SK-N-SH (cell line): ENCODE results near the gene EEA1. TPM values are rescaled to one million over a fixed set of nuclear protein-coding genes. Genes with fewer than 3 reads are reported as not detected.

Source experiments
- CTCF ChIA-PET: fragments of 300-600, 350-600 bp; formaldehyde crosslinking; extraction: SDS; loops from one replicate; lab custom pipeline; 2021; lab: Yijun Ruan, JAX
- POLR2A ChIA-PET: fragments of 350-600 bp; sonication (Branson Sonifier 250); formaldehyde crosslinking; extraction: SDS; loops from one replicate; lab custom pipeline; 2020; ENCODE audit warnings: antibody characterized with exemption, inconsistent platforms; lab: Yijun Ruan, JAX
- DNase-seq: peaks from one replicate; pipeline ENCODE4 v3.0.0; 2012
- H2AFZ ChIP-seq: fragments of 200-600 bp; sonication (generic); 2 replicates; pipeline ENCODE4 v1.8.1; 2016; ENCODE audit warnings: antibody characterized with exemption, mild to moderate bottlenecking, low read depth
- H3F3A ChIP-seq: fragments of 200-600 bp; sonication (generic); replicated peaks from 2 replicates; pipeline ENCODE3; 2016; ENCODE audit warnings: antibody characterized with exemption, mild to moderate bottlenecking; ENCODE audit not compliant: insufficient read depth
- H3K27ac ChIP-seq, 2 experiments: fragments of 200-500 bp in 1 of 2; fragments of 200-600 bp in 1 of 2; sonication (Bioruptor generic) in 1 of 2; sonication (generic), shearing (Covaris generic) in 1 of 2; 2 replicates each; pipeline versions ENCODE4 v1.5.1 to v1.6.1; 2014 to 2016; ENCODE audit warnings: low read depth in 2 of 2, inconsistent platforms in 1 of 2, low read length in 1 of 2, mild to moderate bottlenecking in 1 of 2, mixed read lengths in 1 of 2
- H3K27me3 ChIP-seq: fragments of 200-600 bp; sonication (generic), shearing (Covaris generic); 2 replicates; pipeline ENCODE4 v1.6.1; 2016; ENCODE audit warnings: mixed run types; ENCODE audit not compliant: insufficient read depth
- H3K36me3 ChIP-seq, 2 experiments: fragments of 200-500 bp in 1 of 2; fragments of 200-600 bp in 1 of 2; sonication (Bioruptor generic) in 1 of 2; sonication (generic) in 1 of 2; replicated peaks in 1 of 2; 2 replicates each; pipeline versions ENCODE3 to v1.5.1; 2014 to 2016; ENCODE audit warnings: low read length in 1 of 2, mild to moderate bottlenecking in 1 of 2; ENCODE audit not compliant: insufficient read depth in 2 of 2, control insufficient read depth in 1 of 2
- H3K4me1 ChIP-seq, 2 experiments: fragments of 200-500 bp in 1 of 2; fragments of 200-600 bp in 1 of 2; sonication (Bioruptor generic) in 1 of 2; sonication (generic), shearing (Covaris generic) in 1 of 2; 2 replicates each; pipeline versions ENCODE4 v1.5.1 to v1.6.1; 2014 to 2016; ENCODE audit warnings: low read depth in 1 of 2, low read length in 1 of 2, mixed run types in 1 of 2; ENCODE audit not compliant: insufficient read depth in 2 of 2, control insufficient read depth in 1 of 2
- H3K4me2 ChIP-seq: fragments of 200-600 bp; sonication (generic), shearing (Covaris generic); 2 replicates; pipeline ENCODE4 v1.6.1; 2017; ENCODE audit warnings: mixed run types
- H3K4me3 ChIP-seq, 2 experiments: fragments of 200-500 bp in 1 of 2; fragments of 200-600 bp in 1 of 2; sonication (Bioruptor generic) in 1 of 2; sonication (generic), shearing (Covaris generic) in 1 of 2; 2 replicates each; pipeline versions ENCODE4 v1.5.1 to v1.8.1; 2014 to 2016; ENCODE audit warnings: low read depth in 2 of 2, inconsistent platforms in 1 of 2, low read length in 1 of 2, mild to moderate bottlenecking in 1 of 2, mixed read lengths in 1 of 2, moderate library complexity in 1 of 2
- H3K79me2 ChIP-seq: fragments of 200-600 bp; sonication (generic); 2 replicates; pipeline ENCODE4 v1.8.1; 2017; ENCODE audit warnings: mild to moderate bottlenecking; ENCODE audit not compliant: insufficient read depth
- H3K9ac ChIP-seq: fragments of 200-600 bp; sonication (generic); 2 replicates; pipeline ENCODE4 v1.6.1; 2017; ENCODE audit warnings: mixed run types
- H3K9me2 ChIP-seq: fragments of 200-600 bp; sonication (generic); 2 replicates; pipeline ENCODE4 v1.6.1; 2017; ENCODE audit warnings: mixed run types
- H3K9me3 ChIP-seq: fragments of 200-600 bp; sonication (generic); 2 replicates; pipeline ENCODE4 v1.6.1; 2017; ENCODE audit warnings: mixed run types, mild to moderate bottlenecking, moderate library complexity
- H4K20me1 ChIP-seq: fragments of 200-600 bp; sonication (generic); 2 replicates; pipeline ENCODE4 v1.6.1; 2017; ENCODE audit warnings: mild to moderate bottlenecking, mixed run types; ENCODE audit not compliant: insufficient read depth
- EP300 ChIP-seq, 2 experiments: IDR thresholded peaks; 2 replicates each; pipeline versions ENCODE4 v1.4.0 to v1.6.1; 2012; ENCODE audit warnings: borderline replicate concordance in 1 of 2, low read depth in 1 of 2, low read length in 1 of 2
- EZH2phosphoT487 ChIP-seq: fragments of 200-600 bp; sonication (generic); IDR thresholded peaks from 2 replicates; pipeline ENCODE4 v1.6.1; 2017; ENCODE audit warnings: low read depth, mixed run types, mild to moderate bottlenecking, antibody characterized with exemption, moderate library complexity, borderline replicate concordance
- GABPA ChIP-seq: IDR thresholded peaks from 2 replicates; pipeline ENCODE4 v1.4.0; 2012; ENCODE audit warnings: low read depth, mild to moderate bottlenecking
- IRF3 ChIP-seq: fragments of 150-350 bp; IDR thresholded peaks from 2 replicates; pipeline ENCODE4 v1.6.1; 2016; ENCODE audit warnings: mild to moderate bottlenecking, low read depth, low read length
- JUND ChIP-seq: IDR thresholded peaks from 2 replicates; pipeline ENCODE4 v1.4.0; 2012
- MEF2A ChIP-seq: IDR thresholded peaks from 2 replicates; pipeline ENCODE4 v1.4.0; 2012; ENCODE audit warnings: low read depth, borderline replicate concordance
- NRF1 ChIP-seq: IDR thresholded peaks from 2 replicates; pipeline ENCODE4 v1.6.1; 2012; ENCODE audit warnings: low read depth, mild to moderate bottlenecking, low read length
- TCF12 ChIP-seq: IDR thresholded peaks from 2 replicates; pipeline ENCODE4 v1.4.0; 2012
- TEAD4 ChIP-seq: IDR thresholded peaks from 2 replicates; pipeline ENCODE4 v1.4.0; 2012; ENCODE audit warnings: mild to moderate bottlenecking, borderline replicate concordance; ENCODE audit not compliant: insufficient read depth
- WGBS: methylation state at CpG from one replicate; pipeline ENCODE4 v1.1.6; 2017; ENCODE audit warnings: low lambda C conversion rate; 5-methylcytosine and 5-hydroxymethylcytosine counted together
- polyA plus RNA-seq, 3 experiments: library from polyadenylated mRNA; depleted of rRNA; stranded (reverse); fragments of >200 nt; gene quantifications; 2 replicates each; pipeline ENCODE4 v1.2.3, GENCODE V29; 2012
- TF ChIP-seq, protein P1 (sequence below): IDR thresholded peaks from 2 replicates; pipeline ENCODE4; 2012
- TF ChIP-seq, protein P2 (sequence below): fragments of 150-350 bp; IDR thresholded peaks from 2 replicates; pipeline ENCODE4 v1.6.1; 2017; ENCODE audit warnings: antibody characterized with exemption, low read length, low read depth, borderline replicate concordance

EEA1 gene
- polyA plus RNA-seq, 1 of the 3 experiments (the other 2 are of a cell fraction), result 1.5 TPM

DNA sequence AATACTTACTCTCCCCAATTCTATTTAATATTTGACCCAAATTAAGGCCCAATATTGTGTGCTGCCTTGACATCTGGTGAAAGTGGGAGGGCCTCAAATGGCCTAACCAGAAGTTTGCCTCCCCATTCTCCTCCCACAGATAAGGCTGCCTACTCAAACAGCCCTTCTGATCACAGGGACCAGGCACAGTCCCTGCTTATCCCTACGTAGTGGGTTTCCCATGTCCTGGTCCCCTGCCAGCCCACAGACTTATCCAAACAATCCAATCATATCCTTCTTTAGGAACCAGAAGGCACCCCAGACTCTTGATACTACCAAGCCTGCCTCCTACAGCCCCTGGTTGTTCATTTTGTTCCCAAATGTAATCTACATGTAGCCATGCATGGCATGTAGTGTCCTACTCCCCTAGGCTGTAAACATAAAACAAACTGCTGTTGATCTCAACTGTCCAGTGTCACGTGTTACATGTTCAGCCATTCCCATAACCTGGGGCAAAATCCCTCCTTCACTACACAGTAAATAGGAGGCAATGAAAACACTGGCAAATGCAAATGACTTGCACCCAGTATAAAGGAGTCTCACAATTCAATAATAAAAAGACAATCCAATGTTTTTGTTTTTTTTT, 49.3 kb downstream of the EEA1 start:
- peaks cover 28% of the 10 kb centered on the region for H3K79me2 ChIP-seq
- POLR2A ChIA-PET, result no interaction called here
- H3K4me3 ChIP-seq, result no peak overlapping the region
- CTCF ChIA-PET, result no interaction called here
- no peaks in the 10 kb centered on the region for H3F3A ChIP-seq
- 100% methylated on average over 1 of the region's 2 CpGs for WGBS
- H3K27ac ChIP-seq, result no peak overlapping the region
- no peak for DNase-seq
- peaks cover 0 to 44% of the 10 kb centered on the region in 2 experiments for H3K36me3 ChIP-seq
- no peaks in the 10 kb centered on the region for H3K9me3 ChIP-seq
- no peak for TF ChIP-seq GABPA
- TF ChIP-seq MEF2A, result no peak
- no peak for TF ChIP-seq EZH2phosphoT487
- H3K9ac ChIP-seq, result no peak overlapping the region
- no peaks in the 10 kb centered on the region for H3K4me1 ChIP-seq
- no peaks in the 10 kb centered on the region for H4K20me1 ChIP-seq
- no peaks in the 10 kb centered on the region for H3K27me3 ChIP-seq
- H2AFZ ChIP-seq, result no peak overlapping the region
- H3K9me2 ChIP-seq, result no peaks in the 10 kb centered on the region
- H3K4me2 ChIP-seq, result no peak overlapping the region

DNA sequence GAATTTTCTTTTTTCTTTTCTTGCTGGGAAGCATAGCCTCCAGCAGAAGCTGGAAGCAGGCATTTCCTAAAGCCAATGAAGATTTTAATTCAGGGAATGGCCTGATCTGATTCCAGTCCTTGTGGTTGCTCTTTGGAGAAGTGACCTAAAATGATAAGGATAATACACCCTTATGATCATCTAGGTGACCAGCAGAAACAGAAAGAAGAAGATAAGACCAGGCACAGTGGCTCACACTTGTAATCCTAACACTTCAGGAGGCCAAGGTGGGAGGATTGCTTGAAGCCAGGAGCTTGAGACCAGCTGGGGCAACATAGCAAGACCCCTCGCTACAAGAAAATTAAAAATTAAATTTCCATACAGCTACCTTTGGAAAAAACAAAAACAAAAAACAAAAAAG, 51.2 kb downstream of the EEA1 start:
- H4K20me1 ChIP-seq, result no peaks in the 10 kb centered on the region
- H3K4me3 ChIP-seq, result no peak overlapping the region
- TF ChIP-seq TCF12 (no peak), NRF1 (no peak), EZH2phosphoT487 (no peak)
- TF ChIP-seq, protein P1, sequence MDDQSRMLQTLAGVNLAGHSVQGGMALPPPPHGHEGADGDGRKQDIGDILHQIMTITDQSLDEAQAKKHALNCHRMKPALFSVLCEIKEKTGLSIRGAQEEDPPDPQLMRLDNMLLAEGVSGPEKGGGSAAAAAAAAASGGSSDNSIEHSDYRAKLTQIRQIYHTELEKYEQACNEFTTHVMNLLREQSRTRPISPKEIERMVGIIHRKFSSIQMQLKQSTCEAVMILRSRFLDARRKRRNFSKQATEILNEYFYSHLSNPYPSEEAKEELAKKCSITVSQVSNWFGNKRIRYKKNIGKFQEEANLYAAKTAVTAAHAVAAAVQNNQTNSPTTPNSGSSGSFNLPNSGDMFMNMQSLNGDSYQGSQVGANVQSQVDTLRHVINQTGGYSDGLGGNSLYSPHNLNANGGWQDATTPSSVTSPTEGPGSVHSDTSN, result no peak
- peaks cover 41% of the 10 kb centered on the region for H3K79me2 ChIP-seq
- no peak overlapping the region for H3K27ac ChIP-seq
- H3K36me3 ChIP-seq, result peaks cover 0 to 34% of the 10 kb centered on the region in 2 experiments
- POLR2A ChIA-PET, result no interaction called here
- CTCF ChIA-PET, result no interaction called here
- DNase-seq, result no peak
- H3F3A ChIP-seq, result no peaks in the 10 kb centered on the region
- no peak overlapping the region for H3K4me2 ChIP-seq
- no peak overlapping the region for H2AFZ ChIP-seq
- no peaks in the 10 kb centered on the region for H3K27me3 ChIP-seq
- H3K9me3 ChIP-seq, result no peaks in the 10 kb centered on the region
- no peak overlapping the region for H3K9ac ChIP-seq
- 100% methylated on average over 1 of the region's 1 CpG for WGBS
- no peaks in the 10 kb centered on the region for H3K9me2 ChIP-seq
- no peaks in the 10 kb centered on the region for H3K4me1 ChIP-seq

- Histone ChIP-seq H3K27me3 (no peaks in the 10 kb centered on the region), H3K27ac (no peak overlapping the region), H3F3A (no peaks in the 10 kb centered on the region), H3K9me3 (no peaks in the 10 kb centered on the region), H3K36me3 (peaks cover 0 to 25% of the 10 kb centered on the region in 2 experiments), H2AFZ (no peak overlapping the region), H4K20me1 (no peaks in the 10 kb centered on the region), H3K79me2 (peaks cover 46% of the 10 kb centered on the region), H3K4me1 (no peaks in the 10 kb centered on the region), H3K9me2 (no peaks in the 10 kb centered on the region), H3K4me3 (no peak overlapping the region), H3K4me2 (no peak overlapping the region), H3K9ac (no peak overlapping the region)
- no peak for DNase-seq
- POLR2A ChIA-PET, result no interaction called here
- 100% methylated on average over 3 of the region's 3 CpGs for WGBS
- CTCF ChIA-PET, result interaction anchor here (0.9 to 1.0 kb wide), 2 partner anchors 10 to 13 kb away, joined by 3 read pairs; no protein-coding TSS in a partner anchor
- no peak for TF ChIP-seq TEAD4
- TF ChIP-seq, protein P2, sequence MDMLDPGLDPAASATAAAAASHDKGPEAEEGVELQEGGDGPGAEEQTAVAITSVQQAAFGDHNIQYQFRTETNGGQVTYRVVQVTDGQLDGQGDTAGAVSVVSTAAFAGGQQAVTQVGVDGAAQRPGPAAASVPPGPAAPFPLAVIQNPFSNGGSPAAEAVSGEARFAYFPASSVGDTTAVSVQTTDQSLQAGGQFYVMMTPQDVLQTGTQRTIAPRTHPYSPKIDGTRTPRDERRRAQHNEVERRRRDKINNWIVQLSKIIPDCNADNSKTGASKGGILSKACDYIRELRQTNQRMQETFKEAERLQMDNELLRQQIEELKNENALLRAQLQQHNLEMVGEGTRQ, result no peak
- no peak for TF ChIP-seq JUND
- TF ChIP-seq EP300 (IDR thresholded peaks at IDR 0.05; ENCODE audit: borderline replicate concordance in 1 of 2, low read depth in 1 of 2, low read length in 1 of 2), result no peak
- no peak for TF ChIP-seq IRF3
- TF ChIP-seq, protein P1, result no peak
These were observed 52.6 kb downstream of the EEA1 start for GRCh38 chr12:92876496-92876895.
